NCI-H69 (cell line): ENCODE results near the gene TRIP10.
"Not testable (repeated sequence)": the region's sequence is repeated elsewhere in the genome, so short reads cannot be mapped to it uniquely, and the experiment has no call there.

Source experiments
- DNase-seq: peaks from one replicate; lab custom pipeline; 2025; lab: John Stamatoyannopoulos, UW

TRIP10 gene

DNA sequence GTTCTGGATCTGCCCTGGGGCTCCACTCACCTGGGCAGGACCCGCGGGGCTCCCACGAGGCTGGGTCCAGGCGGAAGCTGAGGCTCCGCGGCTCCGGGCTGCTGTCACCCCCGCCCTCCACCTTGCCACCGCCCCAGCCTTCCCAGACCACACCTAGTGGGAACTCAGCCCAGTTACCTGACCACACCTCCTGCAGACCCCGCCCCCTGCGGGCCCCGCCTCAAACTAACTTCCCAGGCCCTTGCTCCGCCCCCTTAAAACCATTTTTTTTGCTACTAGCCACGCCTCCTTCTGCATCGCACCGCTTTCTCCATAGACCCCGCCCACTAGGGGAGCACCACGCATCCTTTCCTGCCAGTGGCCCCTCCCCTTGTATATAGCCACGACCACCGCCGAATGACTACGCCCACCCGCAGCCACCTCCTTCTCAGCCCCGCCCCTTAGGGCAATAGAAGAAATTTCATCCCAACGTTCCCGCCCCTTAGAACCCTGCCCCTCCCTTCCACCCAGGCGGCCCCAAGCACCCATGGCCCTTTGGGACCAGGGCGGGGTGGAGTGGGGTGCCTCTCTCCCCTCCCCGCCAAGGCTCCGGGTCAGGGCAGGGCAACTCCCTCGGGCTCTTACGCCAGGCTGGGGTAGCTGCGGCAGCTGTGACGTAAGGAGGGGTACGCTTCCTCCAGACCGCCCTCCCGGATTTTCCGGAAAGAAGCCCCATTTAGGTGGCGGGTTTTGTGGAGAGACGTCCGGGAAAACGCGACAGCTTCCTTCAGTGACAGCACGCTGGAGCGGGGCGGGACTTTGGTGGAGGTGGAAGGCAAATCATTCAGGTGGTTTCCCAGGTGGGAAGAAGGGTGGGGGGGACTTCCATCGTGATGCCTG is 28.1 kb downstream of the TRIP10 start, which contains the start of gene SH2D3A:
SH2D3A (minus strand) TSS at position 79 of the 879 bp plus-strand sequence. CDS start 3,687 bp downstream, outside the sequence.
- DNase-seq = no peak

DNA sequence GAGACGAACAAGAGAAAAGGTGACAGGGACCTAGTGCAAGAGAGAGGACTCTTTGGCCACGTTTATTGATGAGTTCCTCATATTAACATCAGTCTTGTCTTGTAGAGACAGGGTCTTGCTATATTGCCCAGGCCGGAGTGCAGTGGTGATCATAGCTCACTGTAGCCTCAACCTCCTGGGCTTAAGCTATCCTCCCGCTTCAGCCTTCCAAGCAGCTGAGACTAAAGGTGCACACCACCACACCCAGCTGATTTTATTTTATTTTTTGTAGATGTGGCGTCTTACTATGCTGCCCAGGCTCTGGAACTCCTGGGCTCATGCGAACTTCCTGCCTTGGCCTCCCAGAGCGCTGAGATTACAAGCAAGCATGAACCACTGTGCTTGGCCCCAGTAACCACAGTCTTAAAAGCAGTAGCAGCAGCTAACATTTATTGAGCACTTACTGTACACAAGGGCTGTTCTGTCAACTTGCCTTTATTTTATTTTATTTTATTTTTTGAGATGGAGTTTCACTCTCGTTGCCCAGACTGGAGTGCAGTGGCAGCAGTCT is 28.8 kb downstream of the TRIP10 start:
- DNase-seq = no peak

GRCh38 chr19:6769006-6769619 is 29.6 kb downstream of the TRIP10 start:
- no peak for DNase-seq

DNA sequence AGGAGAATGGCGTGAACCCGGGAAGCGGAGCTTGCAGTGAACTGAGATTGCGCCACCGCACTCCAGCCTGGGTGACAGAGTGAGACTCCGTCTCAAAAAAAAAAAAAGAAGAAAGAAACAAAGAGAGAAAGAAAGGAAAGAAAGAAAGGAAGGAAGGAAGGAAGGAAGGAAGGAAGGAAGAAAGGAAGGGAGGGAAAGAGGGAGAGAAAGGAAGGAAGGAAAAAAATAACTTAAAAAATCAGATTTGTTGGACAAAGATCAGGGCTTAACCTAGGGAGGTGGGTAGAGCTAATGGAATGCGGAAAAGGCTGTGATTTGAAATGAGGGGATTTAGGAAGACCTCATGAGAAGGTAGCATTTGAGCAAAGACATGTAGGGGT is 32.2 kb downstream of the TRIP10 start:
- not testable (repeated sequence) for DNase-seq

DNA sequence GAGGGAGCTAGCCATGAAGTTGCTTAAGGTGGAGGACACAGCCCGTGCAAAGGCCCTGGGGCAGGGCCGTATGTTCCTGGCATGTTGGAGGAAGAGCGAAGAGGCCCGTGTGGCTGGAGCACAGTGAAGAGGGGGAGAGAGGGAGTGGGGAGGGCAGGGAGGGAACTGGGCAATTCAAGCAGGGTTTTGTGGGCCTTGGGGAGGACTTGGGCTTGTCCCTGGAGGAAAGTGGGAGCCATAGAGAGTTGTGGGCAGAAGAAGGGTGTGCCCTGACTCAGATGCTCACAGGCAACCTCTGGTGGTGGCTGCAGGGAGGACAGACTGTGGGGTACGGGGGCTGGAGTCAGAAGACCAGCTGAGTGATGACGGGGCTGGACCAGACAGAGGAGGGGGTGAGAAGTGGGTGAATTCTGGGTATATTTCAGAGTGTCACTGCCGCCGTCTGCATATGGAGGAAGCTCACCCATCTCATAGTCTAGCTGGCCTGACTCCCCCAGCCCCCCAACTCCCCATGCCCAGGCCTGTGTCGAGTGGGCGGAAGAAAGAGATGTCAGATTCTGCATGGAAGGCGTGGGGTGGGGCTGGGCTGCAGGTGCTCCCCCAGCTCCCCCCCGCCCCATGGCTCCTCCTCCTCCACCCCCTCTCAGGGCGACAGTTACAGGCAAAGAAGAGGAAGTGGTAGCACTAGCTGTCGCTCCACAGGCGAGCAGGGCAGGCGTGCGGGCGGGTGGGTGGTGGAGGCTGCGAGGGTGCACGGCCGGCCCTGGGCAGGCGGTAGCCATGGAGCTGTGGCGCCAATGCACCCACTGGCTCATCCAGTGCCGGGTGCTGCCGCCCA is 32.8 kb downstream of the TRIP10 start, which contains the start of gene VAV1:
VAV1 (plus strand) TSS at position 681 of the 838 bp plus-strand sequence; CDS start at position 781, 100 bp downstream.
- DNase-seq = no peak

DNA sequence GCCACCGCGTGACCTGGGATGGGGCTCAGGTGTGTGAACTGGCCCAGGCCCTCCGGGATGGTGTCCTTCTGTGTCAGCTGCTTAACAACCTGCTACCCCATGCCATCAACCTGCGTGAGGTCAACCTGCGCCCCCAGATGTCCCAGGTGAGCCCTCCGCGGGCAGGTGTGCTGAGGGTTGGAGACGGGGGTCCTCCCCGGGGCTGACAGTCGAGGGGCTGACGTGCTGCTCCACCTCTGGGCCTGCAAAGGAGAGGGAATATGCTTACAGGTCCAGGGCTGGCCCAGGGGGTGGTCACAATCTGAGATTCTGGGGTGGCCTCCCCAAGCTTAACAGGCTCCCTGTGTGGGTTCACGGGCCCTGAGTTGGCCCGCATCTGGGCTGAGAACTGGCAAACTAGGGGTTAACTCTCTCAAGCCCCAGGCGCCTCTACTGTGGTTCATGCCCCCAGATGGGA is 33.4 kb downstream of the TRIP10 start:
- no peak for DNase-seq

GRCh38 chr19:6773323-6773931 is 33.9 kb downstream of the TRIP10 start:
- DNase-seq = no peak

GRCh38 chr19:6774821-6775707 is 35.6 kb downstream of the TRIP10 start:
- DNase-seq = no peak

DNA sequence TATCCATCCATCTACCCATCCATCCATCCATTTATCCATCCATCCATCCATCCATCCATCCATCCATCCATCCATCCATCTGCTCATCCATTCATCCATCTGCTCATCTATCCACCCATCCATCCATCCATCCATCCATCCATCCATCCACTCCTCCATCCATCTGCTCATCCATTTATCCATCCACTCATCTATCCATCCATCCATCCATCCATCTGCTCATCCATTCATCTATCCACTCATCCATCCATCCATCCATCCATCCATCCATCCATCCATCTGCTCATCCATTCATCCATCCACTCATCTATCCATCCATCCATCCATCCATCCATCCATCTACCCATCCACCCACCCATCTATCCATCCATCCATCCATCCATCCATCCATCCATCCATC is 36.6 kb downstream of the TRIP10 start:
- DNase-seq = not testable (repeated sequence)

DNA sequence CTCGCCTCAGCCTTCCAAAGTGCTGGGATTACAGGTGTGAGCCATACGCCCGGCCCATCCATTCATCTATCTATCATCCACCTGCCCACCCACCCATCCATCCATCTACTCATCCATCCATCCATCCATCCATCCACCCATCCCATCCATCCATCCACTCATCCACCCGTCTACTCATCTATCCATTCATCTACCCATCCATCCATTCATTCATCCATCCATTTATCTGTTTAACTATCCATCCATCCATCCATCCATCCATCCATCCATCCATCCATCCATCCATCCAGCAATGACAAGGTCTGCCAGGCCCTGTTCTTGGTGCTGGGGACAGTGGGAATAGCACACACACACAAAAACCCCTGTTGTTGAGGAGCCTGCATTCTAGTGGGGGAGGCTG is 37.5 kb downstream of the TRIP10 start:
- no peak for DNase-seq

DNA sequence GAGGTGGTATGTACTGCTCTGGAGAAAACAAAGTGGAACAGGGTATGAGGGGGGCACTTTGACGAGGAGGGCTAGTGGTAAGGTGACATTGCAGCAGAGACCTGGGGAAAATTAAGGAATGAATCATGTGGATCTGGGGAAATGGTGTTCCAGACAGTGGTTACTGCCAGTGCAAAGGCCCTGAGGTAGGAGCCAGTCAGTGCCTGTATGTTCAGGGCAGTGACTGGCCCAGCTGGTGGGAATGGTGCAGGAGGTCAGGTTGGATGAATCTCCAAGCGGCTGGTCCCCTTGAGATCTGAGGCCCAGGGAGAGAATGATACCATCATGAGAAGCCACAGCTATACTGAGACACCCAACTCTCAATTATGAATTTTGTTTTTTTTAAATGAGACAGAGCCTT is 38.0 kb downstream of the TRIP10 start:
- DNase-seq = no peak

GRCh38 chr19:6778386-6778785 is 38.9 kb downstream of the TRIP10 start:
- DNase-seq = no peak

- DNase-seq = no peak
These were observed 39.7 kb downstream of the TRIP10 start for GRCh38 chr19:6779206-6779605.

GRCh38 chr19:6787393-6787792 is 47.9 kb downstream of the TRIP10 start:
- DNase-seq = no peak

GRCh38 chr19:6788896-6789295 is 49.4 kb downstream of the TRIP10 start:
- no peak for DNase-seq

GRCh38 chr19:6790194-6791128 is 51.0 kb downstream of the TRIP10 start:
- no peak for DNase-seq

DNA sequence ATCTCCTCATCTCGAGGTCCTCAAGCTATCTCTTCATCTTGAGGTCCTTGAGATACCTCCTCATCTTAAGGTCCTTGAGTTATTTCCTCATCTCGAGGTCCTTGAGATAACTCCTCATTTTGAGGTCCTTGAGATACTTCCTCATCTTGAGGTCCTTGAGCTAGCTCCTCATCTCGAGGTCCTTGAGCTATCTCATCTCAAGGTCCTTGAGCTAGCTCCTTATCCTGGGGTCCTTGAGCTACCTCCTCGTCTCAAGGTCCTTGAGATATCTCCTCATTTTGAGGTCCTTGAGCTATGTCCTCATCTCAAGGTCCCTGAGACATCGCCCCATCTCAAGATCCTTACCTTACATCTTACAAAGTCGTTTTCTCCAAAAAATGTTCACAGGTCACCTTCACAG is 51.8 kb downstream of the TRIP10 start:
- no peak for DNase-seq

GRCh38 chr19:6793411-6793810 is 53.9 kb downstream of the TRIP10 start:
- DNase-seq = no peak

- DNase-seq = no peak
These were observed 54.5 kb downstream of the TRIP10 start for GRCh38 chr19:6793973-6794372.
